NCI-H510A treated with DMSO at 0.1 percent for 48 hours (cell line): ENCODE data around the gene RRAS2.

Source experiments
- DNase-seq: peaks from one replicate; lab custom pipeline; 2025; lab: John Stamatoyannopoulos, UW

The RRAS2 gene

GRCh38 chr11:14336507-14337503, 22.2 kb downstream of the RRAS2 start:
- DNase-seq = no peak

GRCh38 chr11:14335712-14336111, 23.3 kb downstream of the RRAS2 start:
- no peak for DNase-seq

- DNase-seq = no peak
Observed at GRCh38 chr11:14334893-14335292, 24.1 kb downstream of the RRAS2 start.

- DNase-seq = no peak
Observed at GRCh38 chr11:14334192-14334591, 24.8 kb downstream of the RRAS2 start.

GRCh38 chr11:14331476-14332136, 27.4 kb downstream of the RRAS2 start:
- no peak for DNase-seq

GRCh38 chr11:14330881-14331280, 28.1 kb downstream of the RRAS2 start:
- DNase-seq = no peak

GRCh38 chr11:14329702-14330101, 29.3 kb downstream of the RRAS2 start:
- DNase-seq = no peak

- no peak for DNase-seq
Observed at GRCh38 chr11:14327116-14327515, 31.9 kb downstream of the RRAS2 start.

- no peak for DNase-seq
Observed at GRCh38 chr11:14323118-14323676, 35.8 kb downstream of the RRAS2 start.

- DNase-seq = no peak
Observed at GRCh38 chr11:14322510-14322909, 36.5 kb downstream of the RRAS2 start.

GRCh38 chr11:14320020-14320419, 39.0 kb downstream of the RRAS2 start:
- no peak for DNase-seq

- no peak for DNase-seq
Observed at GRCh38 chr11:14318581-14318981, 40.4 kb downstream of the RRAS2 start.

- no peak for DNase-seq
Observed at GRCh38 chr11:14317659-14318325, 41.2 kb downstream of the RRAS2 start.

GRCh38 chr11:14315130-14315529, 43.9 kb downstream of the RRAS2 start:
- DNase-seq = no peak

- no peak for DNase-seq
Observed at GRCh38 chr11:14314127-14314526, 44.9 kb downstream of the RRAS2 start.

GRCh38 chr11:14312736-14313438, 46.1 kb downstream of the RRAS2 start:
- no peak for DNase-seq

GRCh38 chr11:14310679-14311078, 48.3 kb downstream of the RRAS2 start:
- DNase-seq = no peak

- DNase-seq = no peak
Observed at GRCh38 chr11:14309425-14310192, 49.4 kb downstream of the RRAS2 start.

GRCh38 chr11:14308897-14309387, 50.0 kb downstream of the RRAS2 start:
- DNase-seq = no peak

GRCh38 chr11:14308114-14308896, 50.7 kb downstream of the RRAS2 start:
- no peak for DNase-seq
